ENCODE data around the gene RAMAC. TPM values are rescaled to one million over a fixed set of nuclear protein-coding genes. Genes with fewer than 3 reads are reported as not detected.

Gene RAMAC
- total RNA-seq, result 23.8 and 25.8 TPM in 2 replicates

GRCh38 chr15:82985688-82986441, at the start of gene RAMAC:
RAMAC (plus strand) TSS chr15:82986210; CDS start chr15:82989019, 2,809 bp downstream.

GRCh38 chr15:82952158-82953081, 33.6 kb upstream of the RAMAC start, which contains the start of gene HOMER2:
HOMER2 (minus strand) TSS chr15:82952720; CDS start chr15:82952535, 185 bp downstream.

GRCh38 chr15:83011271-83012075, 25.5 kb downstream of the RAMAC start, which contains the start of gene C15orf40:
C15orf40 (minus strand) TSS chr15:83011639; CDS start chr15:83011607, 32 bp downstream.

Other genes starting within 250 kb of the RAMAC start
- not detected in 2 replicates for gene FSD2, start 180.1 kb upstream of the RAMAC start, total RNA-seq
- gene WHAMM, start 176.6 kb upstream of the RAMAC start, total RNA-seq, result 4.2 and 5.3 TPM in 2 replicates
- gene HOMER2, start 33.5 kb upstream of the RAMAC start, total RNA-seq, result 5.7 and 11.6 TPM in 2 replicates
- gene C15orf40, start 25.4 kb downstream of the RAMAC start, total RNA-seq, result 8.9 and 9.7 TPM in 2 replicates
- 95.1 and 113 TPM in 2 replicates for gene BTBD1, start 81.0 kb downstream of the RAMAC start, total RNA-seq
- 0.33 and 0.83 TPM in 2 replicates for gene TM6SF1, start 121.4 kb downstream of the RAMAC start, total RNA-seq
- gene HDGFL3, start 221.6 kb downstream of the RAMAC start, total RNA-seq, result 23.9 and 24.4 TPM in 2 replicates

Data from smooth muscle cell of the pulmonary artery (primary cell).